ENCODE data around the gene MACROD1.

MACROD1 gene

GRCh38 chr11:64153812-64154211, 12.1 kb downstream of the MACROD1 start:
- TF ChIP-seq CTCF (IDR thresholded peaks at IDR 0.05; ENCODE audit: low read depth, low read length): no peak
- in situ Hi-C loops (cut with HindIII; ENCODE audit: low sequenced_read_pairs): no loop called here
- H3K4me3 ChIP-seq (ENCODE audit: low read depth, low read length): no peak overlapping the region
- no peak for DNase-seq (ENCODE audit: low read depth, low spot score)

GRCh38 chr11:64152841-64153691, 12.8 kb downstream of the MACROD1 start:
- peak; percentile 29 for DNase-seq (ENCODE audit: low read depth, low spot score)
- in situ Hi-C loops (cut with HindIII; ENCODE audit: low sequenced_read_pairs): no loop called here
- TF ChIP-seq CTCF (IDR thresholded peaks at IDR 0.05; ENCODE audit: low read depth, low read length): peak; percentile 97
- no peak overlapping the region for H3K4me3 ChIP-seq (ENCODE audit: low read depth, low read length)

GRCh38 chr11:64151337-64151736, 14.6 kb downstream of the MACROD1 start:
- in situ Hi-C loops (cut with HindIII; ENCODE audit: low sequenced_read_pairs): no loop called here
- TF ChIP-seq CTCF (IDR thresholded peaks at IDR 0.05; ENCODE audit: low read depth, low read length): no peak
- H3K4me3 ChIP-seq (ENCODE audit: low read depth, low read length): no peak overlapping the region
- DNase-seq (ENCODE audit: low read depth, low spot score): no peak

GRCh38 chr11:64150481-64151239, 15.3 kb downstream of the MACROD1 start:
- no peak for TF ChIP-seq CTCF (IDR thresholded peaks at IDR 0.05; ENCODE audit: low read depth, low read length)
- no peak overlapping the region for H3K4me3 ChIP-seq (ENCODE audit: low read depth, low read length)
- no peak for DNase-seq (ENCODE audit: low read depth, low spot score)
- in situ Hi-C loops (cut with HindIII; ENCODE audit: low sequenced_read_pairs): no loop called here

- no peak overlapping the region for H3K4me3 ChIP-seq (ENCODE audit: low read depth, low read length)
- DNase-seq (ENCODE audit: low read depth, low spot score): no peak
- no peak for TF ChIP-seq CTCF (IDR thresholded peaks at IDR 0.05; ENCODE audit: low read depth, low read length)
- in situ Hi-C loops (cut with HindIII; ENCODE audit: low sequenced_read_pairs): no loop called here
Measured at GRCh38 chr11:64150051-64150450, 15.9 kb downstream of the MACROD1 start.

- TF ChIP-seq CTCF (IDR thresholded peaks at IDR 0.05; ENCODE audit: low read depth, low read length): no peak
- in situ Hi-C loops (cut with HindIII; ENCODE audit: low sequenced_read_pairs): no loop called here
- H3K4me3 ChIP-seq (ENCODE audit: low read depth, low read length): no peak overlapping the region
- DNase-seq (ENCODE audit: low read depth, low spot score): no peak
Measured at GRCh38 chr11:64148917-64149617, 16.8 kb downstream of the MACROD1 start.

Data from astrocyte of the spinal cord (primary cell).